GM23248 (cell line): Measurements from ENCODE around the gene TBC1D22A.

Source experiments
- EZH2 ChIP-seq: fragments of 200-600 bp; sonication (generic); IDR thresholded peaks from 2 replicates; pipeline ENCODE4 v1.6.1; 2018; ENCODE audit warnings: antibody characterized with exemption, mild to moderate bottlenecking; ENCODE audit not compliant: insufficient read depth, poor library complexity, severe bottlenecking
- EZH2phosphoT487 ChIP-seq: fragments of 200-600 bp; sonication (generic); IDR thresholded peaks from 2 replicates; pipeline ENCODE4 v1.6.1; 2018; ENCODE audit warnings: antibody characterized with exemption, moderate library complexity, mild to moderate bottlenecking, low read depth; ENCODE audit not compliant: insufficient read depth

DNA sequence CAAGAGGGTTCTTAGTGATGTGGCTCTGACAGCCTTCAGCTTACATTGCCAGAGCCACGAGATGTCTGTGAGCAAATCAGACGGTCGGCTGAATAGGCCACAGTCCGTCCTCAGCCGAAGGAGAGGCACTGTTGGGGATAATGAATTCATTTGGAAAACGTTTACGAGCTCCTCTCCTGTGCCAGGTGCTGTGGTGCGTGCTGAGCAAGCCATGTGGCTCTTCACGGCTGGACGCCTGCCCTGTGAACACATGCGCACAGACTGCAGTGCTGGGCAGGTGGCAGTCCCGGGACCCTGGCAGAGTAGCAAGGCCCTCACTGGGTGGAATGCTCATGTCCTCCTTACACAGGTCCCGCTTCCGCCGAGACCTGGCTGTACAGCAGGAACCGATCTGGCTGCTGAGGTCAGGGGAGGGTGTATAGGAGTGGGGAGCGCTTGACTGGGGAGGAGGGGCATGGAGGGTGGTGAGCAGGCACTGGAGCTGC, 6.8 kb downstream of the TBC1D22A start:
- TF ChIP-seq EZH2 = no peak
- TF ChIP-seq EZH2phosphoT487 = no peak
